ENCODE results near the gene TTC7B. TPM values are rescaled to one million over a fixed set of nuclear protein-coding genes. Genes with fewer than 3 reads are reported as not detected.

TTC7B gene
- total and polyA plus RNA-seq, 10 of the 15 experiments (the other 5 are each of a cell fraction or from before 2014, with no cell fraction given): under 0.01 to 1.1 (median 0.26) TPM; not detected in 2

DNA sequence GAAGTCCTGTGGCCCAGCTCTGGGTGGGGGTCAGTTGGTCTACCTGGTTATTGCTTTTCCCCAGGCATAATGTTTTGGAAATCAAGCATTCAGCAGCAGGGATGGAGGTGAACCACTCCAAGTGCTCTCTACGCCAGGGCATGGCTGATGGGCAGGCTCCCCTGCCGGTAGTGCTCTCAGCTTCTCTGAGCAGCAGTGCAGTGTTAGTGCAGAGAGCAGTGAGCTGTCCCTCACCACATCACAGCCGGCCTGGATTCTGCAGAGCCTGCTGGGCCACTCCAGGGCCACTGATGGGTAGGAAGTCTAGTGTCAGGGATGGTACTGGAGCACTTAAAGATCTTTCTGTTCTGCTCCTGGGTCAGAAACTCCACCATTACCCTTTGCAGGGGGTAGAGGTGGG is 268.3 kb downstream of the TTC7B start:
- in situ Hi-C loops (cut with MboI): no loop called here
- no peaks in the 10 kb centered on the region for H3K9me3 ChIP-seq (replicated peaks; ENCODE audit: control insufficient read depth, insufficient read depth, low read length)
- 33% methylated on average over 3 of the region's 3 CpGs for WGBS (ENCODE audit: insufficient coverage, insufficient replicate concordance, low lambda C conversion rate, missing lambda C conversion rate)
- no peak overlapping the region for H3K27ac ChIP-seq (ENCODE audit: control insufficient read depth, insufficient read depth)
- FAIRE-seq: no peak
- H4K20me1 ChIP-seq (ENCODE audit: control insufficient read depth, insufficient read depth): no peaks in the 10 kb centered on the region
- BruUV-seq (replicated peaks): no TSS peak
- peaks cover 0 to 5% of the 10 kb centered on the region in 2 experiments; a peak in 3 of 4 replicates for H3K27me3 ChIP-seq (replicated peaks in 1 of 2; ENCODE audit: control insufficient read depth in 2 of 2, insufficient read depth in 2 of 2, low read length in 1 of 2)
- H3K4me2 ChIP-seq (ENCODE audit: control insufficient read depth, insufficient read depth): no peak overlapping the region
- ChIA-PET RAD21 (ENCODE audit: unreplicated experiment) (no interaction called here), CTCF (no interaction called here), SMC1A (ENCODE audit: uncharacterized antibody, unreplicated experiment) (no interaction called here), POLR2A (no interaction called here)
- no peaks in the 10 kb centered on the region for H3K4me1 ChIP-seq (ENCODE audit: control insufficient read depth, insufficient read depth, low read length)
- H3K9ac ChIP-seq (ENCODE audit: control insufficient read depth, insufficient read depth, low read length): no peak overlapping the region
- no peak for TF ChIP-seq SUPT20H (IDR thresholded peaks at IDR 0.05; ENCODE audit: borderline replicate concordance, control insufficient read depth, low read depth, low read length)
- TF ChIP-seq PML (IDR thresholded peaks at IDR 0.05; ENCODE audit: low read length): no peak
- no peak for TF ChIP-seq ATF2 (IDR thresholded peaks at IDR 0.05; ENCODE audit: low read length)
- no peak for TF ChIP-seq ZSCAN29 (IDR thresholded peaks at IDR 0.05)
- TF ChIP-seq EP300 (IDR thresholded peaks at IDR 0.05; ENCODE audit: borderline replicate concordance in 1 of 2, control insufficient read depth in 1 of 2, low read depth in 2 of 2, low read length in 2 of 2): no peak
- no peak for TF ChIP-seq NR2C2 (IDR thresholded peaks at IDR 0.05; ENCODE audit: borderline replicate concordance, control insufficient read depth, insufficient read length, low read depth)
- TF ChIP-seq SMAD5 (IDR thresholded peaks at IDR 0.05; ENCODE audit: low read depth): no peak
- no peak for TF ChIP-seq WRNIP1 (IDR thresholded peaks at IDR 0.05; ENCODE audit: borderline replicate concordance, low read depth, low read length)
- TF ChIP-seq SRF (IDR thresholded peaks at IDR 0.05; ENCODE audit: low read depth in 2 of 2, low read length in 2 of 2): no peak
- no peak for TF ChIP-seq YBX1 (IDR thresholded peaks at IDR 0.05)
- no peak for TF ChIP-seq ASH2L (IDR thresholded peaks at IDR 0.05; ENCODE audit: borderline replicate concordance, low read depth)
- TF ChIP-seq, protein P1, sequence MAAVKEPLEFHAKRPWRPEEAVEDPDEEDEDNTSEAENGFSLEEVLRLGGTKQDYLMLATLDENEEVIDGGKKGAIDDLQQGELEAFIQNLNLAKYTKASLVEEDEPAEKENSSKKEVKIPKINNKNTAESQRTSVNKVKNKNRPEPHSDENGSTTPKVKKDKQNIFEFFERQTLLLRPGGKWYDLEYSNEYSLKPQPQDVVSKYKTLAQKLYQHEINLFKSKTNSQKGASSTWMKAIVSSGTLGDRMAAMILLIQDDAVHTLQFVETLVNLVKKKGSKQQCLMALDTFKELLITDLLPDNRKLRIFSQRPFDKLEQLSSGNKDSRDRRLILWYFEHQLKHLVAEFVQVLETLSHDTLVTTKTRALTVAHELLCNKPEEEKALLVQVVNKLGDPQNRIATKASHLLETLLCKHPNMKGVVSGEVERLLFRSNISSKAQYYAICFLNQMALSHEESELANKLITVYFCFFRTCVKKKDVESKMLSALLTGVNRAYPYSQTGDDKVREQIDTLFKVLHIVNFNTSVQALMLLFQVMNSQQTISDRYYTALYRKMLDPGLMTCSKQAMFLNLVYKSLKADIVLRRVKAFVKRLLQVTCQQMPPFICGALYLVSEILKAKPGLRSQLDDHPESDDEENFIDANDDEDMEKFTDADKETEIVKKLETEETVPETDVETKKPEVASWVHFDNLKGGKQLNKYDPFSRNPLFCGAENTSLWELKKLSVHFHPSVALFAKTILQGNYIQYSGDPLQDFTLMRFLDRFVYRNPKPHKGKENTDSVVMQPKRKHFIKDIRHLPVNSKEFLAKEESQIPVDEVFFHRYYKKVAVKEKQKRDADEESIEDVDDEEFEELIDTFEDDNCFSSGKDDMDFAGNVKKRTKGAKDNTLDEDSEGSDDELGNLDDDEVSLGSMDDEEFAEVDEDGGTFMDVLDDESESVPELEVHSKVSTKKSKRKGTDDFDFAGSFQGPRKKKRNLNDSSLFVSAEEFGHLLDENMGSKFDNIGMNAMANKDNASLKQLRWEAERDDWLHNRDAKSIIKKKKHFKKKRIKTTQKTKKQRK (IDR thresholded peaks at IDR 0.05; ENCODE audit: low read depth, low read length): no peak
- TF ChIP-seq ETV6 (conservative IDR thresholded peaks at IDR 0.05 in 1 of 2, IDR thresholded peaks at IDR 0.05 in 1 of 2; ENCODE audit: borderline replicate concordance in 1 of 2, low read depth in 1 of 2): no peak
- TF ChIP-seq TBL1XR1 (IDR thresholded peaks at IDR 0.05; ENCODE audit: low read depth, low read length): no peak
- TF ChIP-seq ZNF622 (IDR thresholded peaks at IDR 0.05): no peak
- TF ChIP-seq, protein P2, sequence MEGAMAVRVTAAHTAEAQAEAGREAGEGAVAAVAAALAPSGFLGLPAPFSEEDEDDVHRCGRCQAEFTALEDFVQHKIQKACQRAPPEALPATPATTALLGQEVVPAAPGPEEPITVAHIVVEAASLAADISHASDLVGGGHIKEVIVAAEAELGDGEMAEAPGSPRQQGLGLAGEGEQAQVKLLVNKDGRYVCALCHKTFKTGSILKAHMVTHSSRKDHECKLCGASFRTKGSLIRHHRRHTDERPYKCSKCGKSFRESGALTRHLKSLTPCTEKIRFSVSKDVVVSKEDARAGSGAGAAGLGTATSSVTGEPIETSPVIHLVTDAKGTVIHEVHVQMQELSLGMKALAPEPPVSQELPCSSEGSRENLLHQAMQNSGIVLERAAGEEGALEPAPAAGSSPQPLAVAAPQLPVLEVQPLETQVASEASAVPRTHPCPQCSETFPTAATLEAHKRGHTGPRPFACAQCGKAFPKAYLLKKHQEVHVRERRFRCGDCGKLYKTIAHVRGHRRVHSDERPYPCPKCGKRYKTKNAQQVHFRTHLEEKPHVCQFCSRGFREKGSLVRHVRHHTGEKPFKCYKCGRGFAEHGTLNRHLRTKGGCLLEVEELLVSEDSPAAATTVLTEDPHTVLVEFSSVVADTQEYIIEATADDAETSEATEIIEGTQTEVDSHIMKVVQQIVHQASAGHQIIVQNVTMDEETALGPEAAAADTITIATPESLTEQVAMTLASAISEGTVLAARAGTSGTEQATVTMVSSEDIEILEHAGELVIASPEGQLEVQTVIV (IDR thresholded peaks at IDR 0.05; ENCODE audit: borderline replicate concordance, partially characterized antibody): no peak
- TF ChIP-seq JUNB (IDR thresholded peaks at IDR 0.05): no peak
- no peak for TF ChIP-seq SMARCA5 (IDR thresholded peaks at IDR 0.05)
- ATAC-seq: no peak
- no peak for DNase-seq (ENCODE audit: low read depth, low spot score)
- no peaks in the 10 kb centered on the region for H3K79me2 ChIP-seq (ENCODE audit: control insufficient read depth, insufficient read depth, low read length)
- H3K36me3 ChIP-seq (ENCODE audit: control insufficient read depth in 2 of 2, insufficient read depth in 2 of 2, low read length in 1 of 2): no peaks in the 10 kb centered on the region
- no peak overlapping the region for H2AFZ ChIP-seq (ENCODE audit: control insufficient read depth, low read depth, low read length)
- no peak overlapping the region for H3K4me3 ChIP-seq
- intact Hi-C loops (cut with micrococcal nuclease; ENCODE audit: unreplicated experiment): no loop called here
